ENCODE measurements around the gene ASPHD1. TPM values are rescaled to one million over a fixed set of nuclear protein-coding genes. Genes with fewer than 3 reads are reported as not detected.

Gene ASPHD1, protein sequence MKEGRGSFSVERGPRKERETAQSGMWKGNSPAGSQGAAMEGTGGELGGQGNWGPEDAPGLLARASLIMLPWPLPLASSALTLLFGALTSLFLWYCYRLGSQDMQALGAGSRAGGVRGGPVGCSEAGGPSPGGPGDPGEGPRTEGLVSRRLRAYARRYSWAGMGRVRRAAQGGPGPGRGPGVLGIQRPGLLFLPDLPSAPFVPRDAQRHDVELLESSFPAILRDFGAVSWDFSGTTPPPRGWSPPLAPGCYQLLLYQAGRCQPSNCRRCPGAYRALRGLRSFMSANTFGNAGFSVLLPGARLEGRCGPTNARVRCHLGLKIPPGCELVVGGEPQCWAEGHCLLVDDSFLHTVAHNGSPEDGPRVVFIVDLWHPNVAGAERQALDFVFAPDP
- 1.2 and 2.4 TPM in 2 replicates for total RNA-seq

GRCh38 chr16:29900102-29900887 lies at the start of gene ASPHD1:
TSS of gene ASPHD1 (plus strand) at chr16:29900488. CDS start at chr16:29900972, 484 bp downstream.

GRCh38 chr16:29862884-29863668 lies 37.2 kb upstream of the ASPHD1 start, which contains the start of gene CDIPT:
TSS of gene CDIPT (minus strand) at chr16:29863226. CDS start at chr16:29862857, 369 bp downstream.

DNA sequence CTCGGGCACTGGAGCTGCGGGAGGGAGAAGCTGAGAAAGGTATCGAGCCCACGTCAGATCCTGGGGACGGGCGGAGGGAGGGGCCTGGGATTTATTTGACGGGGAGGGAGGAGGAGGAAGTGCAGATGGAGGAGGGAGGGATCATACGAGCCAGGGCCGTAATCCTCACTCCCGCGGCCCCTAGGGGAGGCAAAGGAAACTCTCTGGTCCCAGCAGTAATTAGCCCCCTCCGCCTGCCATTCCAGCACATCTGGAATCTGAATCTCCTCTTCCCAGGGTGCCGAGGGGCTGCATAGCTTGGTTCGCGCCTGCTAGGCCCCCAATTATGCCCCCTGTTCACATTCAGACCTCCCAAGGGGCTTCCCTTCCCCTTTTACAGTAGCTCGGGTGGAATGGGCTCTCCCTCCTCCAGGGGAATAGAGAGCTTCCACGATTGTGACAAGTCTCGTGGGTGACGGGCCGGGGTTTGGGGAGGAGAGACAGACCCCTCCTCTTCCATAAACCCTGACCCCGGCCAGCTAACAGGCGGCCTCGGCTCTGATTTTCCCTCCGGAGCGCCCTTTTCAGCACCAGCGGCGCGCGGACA lies 679 bp upstream of the ASPHD1 start, which contains the start of gene SEZ6L2:
Gene SEZ6L2 (minus strand): TSS at position 35 of the 586 bp plus-strand sequence. CDS start 531 bp downstream, outside the sequence.

GRCh38 chr16:29925781-29926710 lies 25.8 kb downstream of the ASPHD1 start, which contains the start of gene KCTD13:
TSS of gene KCTD13 (minus strand) at chr16:29926226. CDS start at chr16:29926033, 193 bp downstream.

Other genes starting within 250 kb of the ASPHD1 start
- not detected in 2 replicates for gene SPN, start 237.2 kb upstream of the ASPHD1 start, total RNA-seq
- under 0.01 and 0.19 TPM in 2 replicates for gene QPRT, start 221.3 kb upstream of the ASPHD1 start, total RNA-seq
- gene C16orf54, start 154.5 kb upstream of the ASPHD1 start, total RNA-seq, result not detected in 2 replicates
- not detected in 2 replicates for gene ZG16, start 122.2 kb upstream of the ASPHD1 start, total RNA-seq
- gene KIF22, start 109.7 kb upstream of the ASPHD1 start, total RNA-seq, result 29.6 and 57.5 TPM in 2 replicates
- 227 and 252 TPM in 2 replicates for gene MAZ, start 94.0 kb upstream of the ASPHD1 start, total RNA-seq
- gene PRRT2, start 88.3 kb upstream of the ASPHD1 start, total RNA-seq, result 0.27 and 0.56 TPM in 2 replicates
- 17.2 and 21.5 TPM in 2 replicates for gene PAGR1, start 84.3 kb upstream of the ASPHD1 start, total RNA-seq
- gene MVP, start 80.0 kb upstream of the ASPHD1 start, total RNA-seq, result 250 and 373 TPM in 2 replicates
- 56.0 and 67.3 TPM in 2 replicates for gene CDIPT, start 37.3 kb upstream of the ASPHD1 start, total RNA-seq
- 1.2 and 3.7 TPM in 2 replicates for gene SEZ6L2, start 938 bp upstream of the ASPHD1 start, total RNA-seq
- 4.7 and 5.7 TPM in 2 replicates for gene KCTD13, start 25.7 kb downstream of the ASPHD1 start, total RNA-seq
- gene TMEM219, start 61.6 kb downstream of the ASPHD1 start, total RNA-seq, result 61.0 and 61.1 TPM in 2 replicates
- 97.0 TPM in 2 replicates for gene TAOK2, start 73.4 kb downstream of the ASPHD1 start, total RNA-seq
- gene HIRIP3, start 95.1 kb downstream of the ASPHD1 start, total RNA-seq, result 4.9 and 6.4 TPM in 2 replicates
- 17.3 and 18.3 TPM in 2 replicates for gene INO80E, start 95.8 kb downstream of the ASPHD1 start, total RNA-seq
- gene DOC2A, start 110.5 kb downstream of the ASPHD1 start, total RNA-seq, result 0.09 and 0.38 TPM in 2 replicates
- not detected in 2 replicates for gene C16orf92, start 122.7 kb downstream of the ASPHD1 start, total RNA-seq
- gene TLCD3B, start 130.8 kb downstream of the ASPHD1 start, total RNA-seq, result 0.09 TPM in 2 replicates
- 358 and 754 TPM in 2 replicates for gene ALDOA, start 165.3 kb downstream of the ASPHD1 start, total RNA-seq
- gene PPP4C, start 175.5 kb downstream of the ASPHD1 start, total RNA-seq, result 221 and 246 TPM in 2 replicates
- gene TBX6, start 191.4 kb downstream of the ASPHD1 start, total RNA-seq, result 0.09 and 0.19 TPM in 2 replicates
- gene YPEL3, start 195.7 kb downstream of the ASPHD1 start, total RNA-seq, result 6.2 and 9.3 TPM in 2 replicates
- gene GDPD3, start 213.0 kb downstream of the ASPHD1 start, total RNA-seq, result 0.81 and 1.3 TPM in 2 replicates
- gene MAPK3, start 222.7 kb downstream of the ASPHD1 start, total RNA-seq, result 25.6 and 28.0 TPM in 2 replicates

Data from endothelial cell of coronary artery (primary cell).